IPS-NIHi7 (cell line): Measurements from ENCODE around the gene STAG1.
"Not testable (repeated sequence)": the region's sequence is repeated elsewhere in the genome, so short reads cannot be mapped to it uniquely, and the experiment has no call there.

Experiments used
- DNase-seq: peaks from one replicate; pipeline ENCODE4 v3.0.0; 2012; ENCODE audit warnings: mixed read lengths; ENCODE audit errors: extremely low spot score

Gene STAG1

DNA sequence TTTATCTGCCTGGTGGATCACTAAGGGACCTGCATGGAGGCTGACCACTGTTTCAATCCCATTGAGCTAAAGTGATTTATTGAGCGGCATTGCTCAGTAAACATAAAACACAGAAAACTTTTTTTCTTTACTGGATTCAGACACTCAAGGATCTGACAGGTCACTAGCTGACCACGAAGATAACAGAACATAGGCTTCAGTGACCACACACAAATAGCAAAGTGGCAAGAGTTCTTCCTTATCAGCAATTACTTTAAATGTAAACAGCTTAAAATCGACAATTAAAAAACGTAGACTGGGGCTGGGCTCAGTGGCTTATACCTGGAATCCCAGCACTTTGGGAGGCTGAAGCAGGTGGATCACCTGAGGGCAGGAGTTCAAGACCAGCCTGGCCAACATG, 48.7 kb downstream of the STAG1 start:
- DNase-seq: no peak

DNA sequence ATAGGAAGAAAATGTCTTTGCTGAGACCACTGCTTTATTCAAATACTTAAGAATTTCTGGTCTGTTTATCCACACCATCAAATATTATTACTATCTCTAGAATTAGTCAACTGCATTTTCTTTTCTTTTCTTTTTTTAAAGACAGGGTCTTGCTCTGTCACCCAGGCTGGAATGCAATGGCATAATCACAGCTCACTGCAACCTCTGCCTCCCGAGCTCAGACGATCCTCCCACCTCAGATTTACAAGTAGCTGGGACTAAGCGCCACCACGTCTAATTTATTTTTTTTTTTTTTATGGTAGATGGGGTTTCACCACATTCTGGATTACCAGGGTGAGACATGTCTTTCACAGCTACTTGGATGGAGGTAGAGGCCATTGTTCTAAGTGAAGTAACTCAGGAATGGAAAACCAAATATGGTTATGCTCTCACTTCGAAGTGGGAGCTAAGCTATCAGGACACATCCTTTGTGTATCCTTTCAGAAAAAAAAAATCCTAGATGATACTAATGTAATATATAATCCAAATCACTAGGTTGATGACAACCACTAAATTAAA, 52.8 kb downstream of the STAG1 start:
- DNase-seq: no peak

DNA sequence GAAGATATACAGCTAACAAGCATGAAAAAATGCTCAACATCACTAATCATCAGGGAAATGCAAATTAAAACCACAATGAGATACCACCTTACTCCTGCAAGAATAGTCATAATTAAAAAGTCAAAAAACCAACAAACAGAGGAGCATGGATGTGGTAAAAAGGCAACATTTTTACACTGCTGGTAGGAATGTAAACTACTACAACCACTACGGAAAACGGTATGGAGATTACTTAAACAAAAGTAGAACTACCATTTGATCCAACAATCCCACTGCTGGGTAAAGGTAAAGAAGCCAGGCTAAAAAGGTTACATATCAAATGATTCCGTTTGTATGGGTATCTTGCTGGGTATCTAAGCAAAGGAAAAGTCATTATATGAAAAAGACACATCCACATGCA, 53.8 kb downstream of the STAG1 start:
- DNase-seq: no peak

DNA sequence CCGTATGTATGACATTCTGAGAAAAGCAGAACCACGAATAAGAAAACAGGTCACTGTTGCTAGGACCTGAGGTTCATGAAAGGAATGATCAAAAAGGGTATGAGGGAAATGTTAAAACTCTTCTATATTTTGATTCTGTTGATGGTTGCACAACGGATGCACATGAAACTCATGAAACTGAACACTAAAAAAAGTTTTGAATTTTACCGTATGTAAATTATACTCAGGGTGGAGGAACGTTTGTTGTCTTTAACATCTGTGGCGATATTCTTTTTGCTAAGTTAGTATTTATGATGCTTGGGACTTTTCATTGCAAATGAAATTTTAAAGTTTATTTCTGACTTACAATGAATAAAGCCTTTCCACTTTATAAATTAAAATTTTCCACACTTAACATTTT, 55.4 kb downstream of the STAG1 start:
- no peak for DNase-seq

DNA sequence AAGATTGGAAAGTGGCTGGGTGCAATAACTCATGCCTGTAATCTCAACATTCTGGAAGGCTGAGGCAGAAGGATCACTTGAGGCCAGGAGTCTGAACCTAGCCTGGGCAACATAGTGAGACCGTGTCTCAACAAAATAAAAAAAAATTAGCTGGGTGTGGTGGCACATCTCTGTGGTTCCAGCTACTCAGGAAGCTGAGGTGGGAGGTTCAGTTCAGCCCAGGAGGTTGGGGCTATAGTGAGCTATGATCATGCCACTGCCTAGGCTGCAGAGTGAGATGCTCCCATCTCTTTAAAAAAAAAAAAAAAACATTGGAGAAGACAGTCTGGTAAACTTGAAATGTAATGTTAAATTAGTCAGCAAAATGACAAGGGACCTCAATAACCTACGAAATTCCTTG, 57.9 kb downstream of the STAG1 start:
- DNase-seq: no peak

DNA sequence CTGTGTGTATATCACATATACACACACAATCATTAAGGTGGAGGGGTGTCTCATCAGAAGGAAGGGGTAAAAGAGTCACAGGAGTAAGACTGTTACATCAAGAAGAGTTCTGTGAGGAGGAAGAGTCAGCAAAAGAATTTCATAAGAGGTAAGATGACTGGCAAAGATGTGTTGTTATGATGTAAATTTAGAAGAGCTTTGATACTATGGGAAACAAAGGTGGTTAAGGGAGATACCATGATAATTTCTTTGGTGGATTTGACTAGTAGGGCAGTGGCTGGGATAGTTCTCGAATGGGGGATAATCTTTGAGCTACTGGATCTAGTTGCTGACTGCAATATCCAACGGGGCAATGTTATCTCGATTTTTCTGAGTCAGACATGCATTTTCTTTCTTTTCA, 61.6 kb downstream of the STAG1 start:
- DNase-seq: no peak

DNA sequence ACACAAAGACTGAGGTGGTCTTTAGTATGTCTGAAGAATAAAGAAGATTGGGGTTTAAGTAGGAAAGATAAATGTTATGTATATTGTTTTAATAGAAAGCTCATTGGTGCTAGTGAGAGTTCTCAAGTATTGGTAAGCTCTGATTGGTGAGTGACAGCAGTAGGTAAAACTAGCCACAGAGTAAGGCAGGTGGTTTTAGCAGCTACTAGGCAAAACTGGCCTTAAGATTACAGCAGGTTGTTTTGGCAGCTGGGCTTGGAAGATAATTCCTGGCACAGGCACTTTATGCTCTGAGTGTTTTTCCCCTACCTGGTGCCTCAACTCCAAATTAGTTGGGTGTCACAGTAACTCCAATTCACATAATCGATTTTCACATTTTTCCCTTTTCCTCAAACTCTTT, 66.3 kb downstream of the STAG1 start:
- no peak for DNase-seq

DNA sequence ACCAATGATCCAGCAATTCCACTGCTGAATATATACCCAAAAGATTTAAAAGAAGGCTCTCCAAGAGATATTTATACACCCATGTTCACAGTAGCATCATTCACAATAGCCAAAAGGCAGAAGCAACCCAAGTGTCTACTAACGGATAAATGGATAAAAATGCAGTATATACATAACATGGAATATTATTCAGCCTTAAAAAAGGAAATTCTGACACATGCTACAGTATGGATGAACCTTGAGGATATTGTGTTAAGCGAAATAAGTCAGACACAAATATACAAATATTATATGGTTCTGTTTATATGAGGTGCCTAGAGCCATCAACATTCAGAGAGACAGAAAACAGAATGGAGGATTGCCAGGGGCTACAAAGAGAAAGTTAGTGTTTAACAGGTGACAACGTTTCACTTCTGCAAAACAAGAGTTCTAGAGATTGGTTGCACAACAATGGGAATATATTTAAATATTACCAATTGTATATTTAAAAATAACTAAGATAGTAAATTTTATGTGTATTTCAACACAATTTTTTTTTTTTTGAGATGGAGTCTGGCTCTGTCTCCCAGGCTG, 69.4 kb downstream of the STAG1 start:
- no peak for DNase-seq

DNA sequence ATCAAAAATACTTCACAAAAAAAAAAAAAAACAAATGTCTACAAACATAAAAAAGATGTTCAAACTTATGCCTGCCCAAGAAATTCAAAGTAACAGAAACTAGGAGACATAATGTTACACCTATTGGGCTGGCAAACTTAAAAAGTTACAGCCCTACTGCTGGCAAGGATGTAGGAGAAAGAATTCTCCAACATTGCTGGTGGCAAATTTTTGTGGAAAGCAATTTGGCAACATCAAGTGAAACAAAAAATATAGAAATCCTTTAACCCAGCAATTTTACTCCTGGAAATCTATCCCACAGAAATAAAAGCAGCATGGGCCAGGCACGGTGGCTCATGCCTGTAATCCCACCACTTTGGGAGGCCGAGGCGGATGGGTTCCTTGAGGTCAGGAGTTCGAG, 73.2 kb downstream of the STAG1 start:
- DNase-seq: no peak

DNA sequence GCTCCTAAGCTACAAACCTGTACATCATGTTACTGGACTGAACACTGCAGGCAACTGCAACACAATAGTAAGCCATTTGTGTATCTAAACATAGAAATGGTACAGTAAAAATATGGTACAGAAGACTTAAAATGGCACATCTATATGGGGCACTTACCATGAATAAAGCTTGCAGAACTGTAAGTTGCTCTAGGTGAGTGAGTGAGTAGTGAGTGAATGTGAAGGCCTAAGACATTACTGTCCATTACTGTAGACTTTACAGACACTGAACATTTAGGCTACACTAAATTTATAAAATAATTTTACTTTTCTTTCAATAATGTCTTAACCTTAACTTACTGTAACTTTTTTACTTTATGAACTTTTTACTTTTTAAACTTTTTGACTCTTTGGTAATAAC, 76.2 kb downstream of the STAG1 start:
- no peak for DNase-seq

DNA sequence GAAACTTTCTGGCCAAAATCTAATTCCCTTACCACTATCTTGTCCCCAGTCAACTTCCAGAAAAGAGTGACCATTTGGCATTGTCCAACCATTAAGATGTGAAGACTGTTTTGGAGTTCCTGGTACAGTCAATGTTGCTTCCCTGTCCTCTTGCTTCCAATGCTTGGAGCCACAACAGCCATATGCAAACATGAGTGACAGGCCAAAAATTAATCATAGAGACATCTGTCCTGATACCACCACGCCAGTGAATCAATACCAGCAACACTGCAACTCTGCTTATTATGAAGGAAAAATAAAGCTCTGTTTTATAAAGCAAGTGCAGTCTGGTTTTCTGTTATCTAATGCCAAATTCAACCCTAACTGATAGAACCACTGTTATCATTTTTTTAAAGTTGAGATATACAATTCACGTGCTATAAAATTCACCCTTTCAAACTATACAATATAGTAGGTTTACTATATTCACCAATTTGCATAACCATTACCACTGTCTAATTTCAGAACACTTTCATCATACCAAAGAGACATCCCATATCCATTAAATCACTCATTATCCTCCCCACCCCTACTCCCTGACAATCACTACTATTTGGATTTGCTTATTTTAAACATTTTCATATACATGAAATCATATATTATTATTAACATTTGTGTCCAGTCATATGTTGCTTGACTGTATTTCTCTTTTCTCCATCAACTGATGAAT, 76.9 kb downstream of the STAG1 start:
- DNase-seq: no peak

DNA sequence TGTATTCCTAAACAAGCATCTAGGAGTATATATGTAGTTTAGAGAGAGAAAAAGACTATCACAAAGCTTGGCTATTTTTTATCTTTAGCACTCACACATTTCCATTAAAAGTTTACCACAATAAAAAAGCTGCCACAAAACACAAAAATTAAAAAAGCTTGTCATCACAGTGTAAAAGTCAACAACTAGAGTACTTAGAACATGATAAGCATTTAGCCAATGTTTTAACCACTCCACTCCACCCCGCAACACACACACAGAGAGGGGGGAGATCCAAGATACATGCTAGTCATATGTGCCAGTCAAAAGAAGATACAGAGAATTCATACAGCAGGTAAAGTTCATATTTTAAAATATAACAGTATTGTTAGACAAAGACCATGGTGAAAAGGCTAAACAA, 79.7 kb downstream of the STAG1 start:
- no peak for DNase-seq

DNA sequence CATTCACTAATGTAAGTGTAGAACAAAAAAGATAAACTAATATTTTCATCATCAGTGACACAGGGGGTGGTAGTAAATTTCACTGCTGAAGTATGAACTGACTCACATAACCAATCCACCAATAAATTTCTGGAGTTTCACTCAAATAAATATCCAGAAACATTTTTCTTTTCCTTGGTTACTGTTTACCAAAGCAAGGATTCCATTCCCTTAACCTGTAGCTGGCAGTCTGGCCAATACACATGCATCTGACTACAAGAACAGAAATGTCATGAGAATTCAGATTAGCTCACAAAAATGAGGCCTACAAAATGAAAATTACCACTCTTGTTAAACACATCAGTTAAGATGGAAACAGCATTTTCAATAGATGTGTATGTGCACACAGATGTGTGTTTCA, 80.3 kb downstream of the STAG1 start:
- DNase-seq: no peak

DNA sequence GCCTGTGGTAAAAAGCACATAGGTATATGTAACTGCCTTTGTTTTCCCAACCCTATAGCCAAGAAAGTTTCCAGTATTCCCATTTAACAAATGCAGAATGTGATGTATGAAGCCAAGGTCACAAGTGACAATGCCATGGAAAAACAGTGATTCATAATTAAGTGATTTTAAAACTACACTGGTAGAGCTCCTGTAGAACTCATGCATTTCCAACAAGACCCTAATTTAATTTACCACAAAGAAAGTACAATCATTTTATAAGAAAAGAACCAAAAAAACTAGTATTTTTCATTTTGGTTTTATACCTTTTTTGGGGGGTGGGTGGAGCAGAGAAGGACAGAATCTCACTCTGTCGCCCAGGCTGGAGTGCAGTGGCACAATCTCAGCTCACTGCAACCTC, 82.0 kb downstream of the STAG1 start:
- no peak for DNase-seq

DNA sequence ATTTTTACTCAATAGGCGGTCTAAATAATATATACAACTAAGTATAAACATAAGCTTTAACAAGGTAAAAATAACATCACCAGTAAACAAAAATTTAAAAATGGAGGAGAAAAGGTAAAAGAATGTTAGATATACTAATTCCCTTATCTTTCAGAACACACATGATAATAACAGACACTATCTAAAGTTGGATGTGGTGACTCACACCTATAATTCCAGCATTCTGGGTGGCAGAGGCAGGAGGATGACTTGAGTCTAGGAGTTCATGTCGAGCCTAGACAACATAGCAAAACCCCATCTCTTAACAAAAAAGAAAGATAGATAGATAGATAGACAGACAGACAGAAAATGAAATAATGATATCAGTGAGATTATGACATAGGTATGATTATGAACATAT, 85.1 kb downstream of the STAG1 start:
- no peak for DNase-seq

DNA sequence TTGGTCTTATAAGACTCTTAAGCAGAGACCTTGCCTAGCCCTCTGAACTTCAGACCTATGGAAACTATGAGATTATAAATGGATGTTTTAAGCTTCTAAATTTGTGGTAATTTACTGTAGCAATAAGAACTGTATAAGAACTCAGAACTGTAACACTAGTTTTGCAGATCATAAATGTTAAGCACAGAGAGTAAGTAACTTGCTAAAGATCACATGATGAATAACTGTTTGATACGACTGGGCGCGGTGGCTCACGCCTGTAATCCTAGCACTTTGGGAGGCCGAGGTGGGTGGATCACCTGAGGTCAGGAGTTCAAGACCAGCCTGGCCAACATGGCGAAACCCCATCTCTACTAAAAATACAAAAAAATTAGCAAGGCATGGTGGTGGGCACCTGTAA, 85.9 kb downstream of the STAG1 start:
- not testable (repeated sequence) for DNase-seq

DNA sequence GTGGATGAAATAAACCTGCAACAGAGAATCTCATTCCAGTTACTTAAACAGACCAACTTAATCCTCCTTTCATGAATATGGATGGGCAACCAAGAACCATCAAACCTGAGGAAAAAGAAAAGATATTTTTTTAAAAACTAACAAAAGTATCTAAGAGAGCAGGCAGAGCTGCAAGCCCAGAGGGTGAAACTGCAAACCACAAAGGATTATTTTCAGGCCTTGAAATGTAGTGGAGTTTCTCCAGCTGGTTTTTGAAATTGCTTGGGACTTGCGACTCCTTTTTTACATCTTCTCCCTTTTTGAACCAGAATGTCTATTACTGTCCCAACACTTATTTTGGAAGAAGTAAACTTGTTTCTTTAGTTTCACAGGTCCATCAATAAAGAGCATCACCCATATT, 87.4 kb downstream of the STAG1 start:
- no peak for DNase-seq

DNA sequence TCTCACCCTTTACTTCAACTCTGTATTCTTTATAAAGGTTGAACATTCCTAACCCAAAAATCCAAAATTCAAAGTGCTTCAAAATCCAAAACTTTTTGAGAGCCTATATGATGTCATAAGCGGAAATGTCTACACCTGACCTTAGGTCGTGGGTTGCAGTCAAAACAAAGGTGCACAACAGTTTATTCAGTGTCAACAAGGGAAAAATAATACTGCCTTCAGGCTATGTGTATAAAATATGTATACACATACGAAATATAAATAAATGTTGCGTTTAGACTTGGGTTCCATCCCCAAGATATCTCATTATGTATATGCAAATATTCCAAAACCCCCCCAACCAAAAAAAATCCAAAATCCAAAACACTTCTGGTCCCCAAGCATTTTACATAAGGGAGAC, 90.9 kb downstream of the STAG1 start:
- no peak for DNase-seq

DNA sequence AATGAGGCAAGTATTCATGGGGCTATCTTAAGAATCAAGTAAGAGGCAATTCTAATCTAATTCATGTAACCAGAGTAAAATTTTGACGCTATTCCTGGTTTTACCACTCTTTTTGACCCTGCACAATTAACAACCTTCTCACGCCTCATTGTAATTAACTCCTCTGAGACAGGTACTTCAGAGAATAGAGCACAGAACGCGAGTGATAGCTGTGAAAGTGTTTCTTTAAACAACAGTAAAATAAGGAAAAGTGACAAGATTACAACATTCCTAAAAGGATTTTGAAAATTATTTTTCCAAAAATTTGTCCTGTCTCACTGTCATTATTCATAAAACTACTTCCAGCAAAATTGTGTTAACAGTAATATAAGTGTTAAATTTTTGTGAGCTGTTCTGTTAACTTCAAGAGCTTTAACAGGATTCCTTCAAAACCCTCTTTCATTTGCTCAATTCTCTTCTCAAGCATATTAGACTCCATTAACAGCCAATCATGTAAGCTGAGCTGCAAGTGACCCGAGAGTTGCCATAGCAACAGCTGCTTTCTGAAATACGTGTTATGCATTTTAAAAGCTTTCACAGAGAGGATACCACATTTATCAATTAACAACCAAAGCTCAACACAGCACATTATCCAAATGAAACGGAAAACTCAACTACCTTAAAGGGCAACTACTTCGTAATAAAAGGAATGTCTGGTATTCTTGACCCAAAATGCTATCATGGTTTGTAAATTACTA, 93.1 kb downstream of the STAG1 start:
- no peak for DNase-seq

DNA sequence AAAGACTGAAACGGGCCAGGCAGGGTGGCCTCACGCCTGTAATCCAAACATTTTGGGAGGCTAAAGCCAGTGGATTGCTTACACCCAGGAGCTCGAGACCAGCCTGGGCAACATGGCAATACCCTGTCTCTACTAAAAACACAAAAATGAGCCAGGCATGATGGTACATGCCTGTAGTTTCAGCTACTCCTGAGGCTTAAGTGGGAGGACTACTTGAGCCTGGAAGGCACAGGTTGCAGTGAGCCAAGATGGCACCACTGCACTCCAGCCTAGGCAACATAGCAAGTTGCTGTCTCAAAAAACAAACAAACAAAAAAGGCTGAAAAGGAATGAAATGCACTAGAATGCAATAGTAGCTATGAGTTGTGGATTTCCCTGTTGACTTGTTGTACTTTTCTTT, 94.7 kb downstream of the STAG1 start:
- DNase-seq: no peak

DNA sequence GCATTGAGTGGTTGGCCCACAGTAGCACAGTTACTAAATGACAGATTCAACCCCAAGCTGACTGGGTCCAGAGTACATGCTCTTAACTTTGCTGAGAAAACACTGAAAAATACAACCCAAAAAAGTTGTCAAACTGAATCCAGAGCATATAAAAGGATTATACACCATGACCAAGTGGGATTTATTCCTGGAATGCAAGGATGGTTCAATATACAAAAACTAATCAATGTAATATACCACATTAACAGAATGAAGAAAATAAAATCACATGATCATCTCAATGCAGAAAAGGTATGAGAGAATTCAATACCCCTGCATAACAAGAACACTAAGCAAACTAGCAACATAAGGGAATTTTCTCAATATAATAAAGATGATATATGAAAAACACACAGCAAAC, 98.5 kb downstream of the STAG1 start:
- no peak for DNase-seq

DNA sequence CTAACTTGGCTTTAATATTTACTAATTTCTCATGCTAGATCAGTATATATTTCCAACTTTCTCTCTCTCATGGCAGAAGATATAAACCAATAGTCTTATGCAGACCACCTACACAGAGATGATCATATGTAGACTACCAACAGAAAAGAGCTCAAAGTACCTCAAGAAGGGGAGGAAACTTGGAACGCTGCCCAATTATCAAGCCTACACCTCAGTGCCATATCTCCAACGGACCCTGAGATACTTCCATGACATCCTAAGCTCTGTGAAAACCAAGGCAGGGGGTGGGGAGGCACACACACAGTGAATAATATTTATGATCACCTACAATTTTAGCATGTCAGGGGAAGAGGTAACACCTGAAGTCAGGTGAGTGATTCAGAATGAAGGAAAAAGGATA, 100.6 kb downstream of the STAG1 start:
- no peak for DNase-seq

DNA sequence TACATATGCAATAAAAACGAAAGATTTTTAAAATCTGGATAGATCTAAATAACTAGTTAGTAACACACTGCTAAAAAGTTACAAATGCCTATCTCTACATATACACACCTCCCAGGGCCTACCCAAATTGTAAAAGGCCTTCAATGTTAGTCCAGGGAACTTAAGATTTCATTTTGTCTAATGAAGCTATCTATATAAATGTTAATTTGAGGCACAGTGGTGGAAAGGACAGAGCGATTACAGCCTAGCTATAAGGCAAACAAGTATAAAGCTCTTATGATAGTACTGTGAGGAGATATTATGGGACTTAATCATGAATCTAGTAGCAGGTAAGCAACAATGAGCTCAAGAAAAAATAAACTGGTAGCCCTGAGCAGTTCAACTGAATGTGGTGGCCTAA, 101.7 kb downstream of the STAG1 start:
- no peak for DNase-seq
